AG10803 (cell line): ENCODE data around the gene RBM20.

ENCODE experiments used
- DNase-seq: peaks from one replicate; pipeline ENCODE4 v3.0.0; 2010; ENCODE audit warnings: low read depth
- H3K4me3 ChIP-seq: 2 replicates; pipeline ENCODE4 v1.5.1; 2011; ENCODE audit warnings: mild to moderate bottlenecking, low read length, control low read depth
- CTCF ChIP-seq: conservative IDR thresholded peaks from 2 replicates; pipeline ENCODE4 v1.5.1; 2011; ENCODE audit warnings: mild to moderate bottlenecking, low read length, control low read depth, inconsistent platforms

The RBM20 gene

GRCh38 chr10:110827875-110828274, 183.7 kb downstream of the RBM20 start:
- no peak for DNase-seq
- H3K4me3 ChIP-seq: no peak overlapping the region
- no peak for TF ChIP-seq CTCF

- H3K4me3 ChIP-seq: no peak overlapping the region
- TF ChIP-seq CTCF: no peak
- no peak for DNase-seq
Observed at GRCh38 chr10:110828525-110828924, 184.4 kb downstream of the RBM20 start.

DNA sequence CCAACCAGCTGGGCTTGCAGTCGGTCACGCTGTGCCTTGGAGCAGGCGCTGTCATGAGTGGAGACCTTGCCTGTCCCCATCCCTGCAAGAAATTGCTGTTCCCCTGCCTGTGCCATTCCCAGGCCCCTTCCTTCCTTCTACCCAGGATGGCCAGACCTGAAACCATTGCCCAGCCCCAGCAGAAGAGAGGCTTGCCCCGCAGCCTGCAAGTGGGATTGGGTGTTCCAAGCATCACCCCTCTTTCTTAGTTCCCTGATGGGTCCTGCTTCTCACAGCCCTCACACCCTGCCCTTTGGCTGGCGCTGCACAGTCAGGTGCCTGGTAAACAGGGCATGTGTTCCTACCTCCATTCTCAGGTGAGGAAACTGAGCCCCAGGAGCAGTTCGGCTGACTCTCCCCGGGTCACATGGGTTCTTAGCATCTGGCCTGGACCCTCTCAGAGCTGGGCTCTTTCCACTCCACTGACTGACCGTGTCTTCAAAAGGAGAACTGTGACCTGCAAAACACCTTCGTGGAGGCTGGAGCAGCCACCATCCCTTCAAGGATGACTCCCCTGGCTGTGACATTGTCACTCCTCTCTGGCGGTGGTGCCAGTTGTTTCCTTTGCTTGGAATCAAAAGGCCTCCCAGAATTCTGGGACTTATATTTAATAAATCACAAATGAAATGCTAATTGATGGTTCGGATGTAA, 185.7 kb downstream of the RBM20 start:
- no peak overlapping the region for H3K4me3 ChIP-seq
- no peak for DNase-seq
- no peak for TF ChIP-seq CTCF

DNA sequence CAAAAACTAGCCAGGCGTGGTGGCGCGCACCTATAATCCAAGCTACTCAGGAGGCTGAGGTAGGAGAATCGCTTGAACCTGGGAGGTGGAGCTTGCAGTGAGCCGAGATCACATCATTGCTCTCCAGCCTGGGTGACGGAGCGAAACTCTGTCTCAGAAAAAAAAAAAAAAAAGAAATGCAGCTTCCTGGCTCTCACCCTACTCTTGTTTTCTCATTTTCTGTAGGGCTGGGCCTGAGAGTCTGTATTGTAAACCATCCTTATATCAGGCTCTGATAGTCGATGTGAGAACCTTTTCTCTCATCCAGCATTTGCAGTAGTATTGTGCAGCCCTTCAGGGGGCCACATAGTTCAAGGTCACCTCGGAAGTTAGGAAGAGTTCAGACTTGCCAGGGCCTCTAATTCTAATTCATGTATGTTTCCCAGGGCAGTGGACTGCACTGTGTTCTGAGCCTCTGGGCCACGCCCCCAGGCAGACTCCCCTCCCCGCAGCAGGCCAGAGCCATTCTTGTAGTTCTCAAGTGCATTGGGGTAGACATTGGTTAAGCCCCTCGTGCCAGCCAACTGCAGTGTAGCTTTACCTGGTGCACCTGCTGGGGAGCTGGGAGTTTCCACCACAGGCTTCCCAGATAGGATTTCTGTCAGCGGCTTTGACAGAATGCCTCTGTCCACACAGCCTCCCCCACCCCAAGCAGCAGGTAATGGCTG, 189.3 kb downstream of the RBM20 start:
- no peak for DNase-seq
- H3K4me3 ChIP-seq: no peak overlapping the region
- no peak for TF ChIP-seq CTCF

GRCh38 chr10:110833941-110834628, 189.9 kb downstream of the RBM20 start:
- no peak for TF ChIP-seq CTCF
- DNase-seq: no peak
- no peak overlapping the region for H3K4me3 ChIP-seq

DNA sequence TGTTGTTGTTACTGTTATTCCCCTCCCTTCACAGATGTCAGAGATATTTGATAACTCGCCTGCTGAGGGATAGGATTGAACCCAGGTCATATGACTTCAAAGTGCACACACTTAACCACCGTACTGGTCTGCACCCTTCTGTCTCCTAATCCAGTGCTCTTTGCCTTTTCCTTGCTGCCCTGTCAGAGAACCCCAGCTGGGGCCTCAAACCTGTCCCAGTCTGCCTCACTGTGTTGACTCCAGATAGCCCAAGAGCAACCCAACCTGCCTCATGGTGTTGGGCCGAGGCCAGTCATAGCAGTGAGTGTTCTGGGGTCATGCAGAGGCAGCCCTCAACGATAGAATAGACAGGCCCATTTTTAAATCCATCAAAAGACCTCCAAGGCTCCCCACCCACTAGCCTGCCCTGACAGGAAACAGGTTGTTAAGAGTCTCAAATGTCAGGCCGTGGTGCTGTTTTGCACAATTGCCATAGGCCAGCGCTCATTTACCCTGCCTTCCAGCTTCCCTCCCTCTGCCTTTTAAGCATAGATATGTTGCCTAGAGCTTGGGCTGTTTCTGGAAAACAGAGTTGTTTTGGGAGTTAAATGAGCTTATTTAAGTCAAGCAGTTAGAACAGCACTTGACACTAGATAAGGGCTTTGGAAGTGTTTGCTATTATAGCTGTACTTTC, 190.6 kb downstream of the RBM20 start:
- no peak for DNase-seq
- no peak overlapping the region for H3K4me3 ChIP-seq
- TF ChIP-seq CTCF: no peak
